Mammary epithelial cell (primary cell): ENCODE data around the gene ACSS2.

Experiments used
- EZH2 ChIP-seq: IDR thresholded peaks from 2 replicates; pipeline ENCODE4 v1.6.1; 2012; ENCODE audit warnings: low read length, inconsistent platforms, borderline replicate concordance
- TF ChIP-seq, protein P1 (sequence below), 2 donors: IDR thresholded peaks in 1 of 2; conservative IDR thresholded peaks in 1 of 2; 2 replicates each; pipeline ENCODE4 v1.5.1; 2011 to 2012; ENCODE audit warnings: inconsistent platforms in 2 of 2, low read length in 2 of 2, mild to moderate bottlenecking in 2 of 2, control low read depth in 1 of 2, low read depth in 1 of 2; ENCODE audit not compliant: insufficient read depth in 1 of 2; ENCODE audit errors: extremely low read depth in 1 of 2

DNA sequence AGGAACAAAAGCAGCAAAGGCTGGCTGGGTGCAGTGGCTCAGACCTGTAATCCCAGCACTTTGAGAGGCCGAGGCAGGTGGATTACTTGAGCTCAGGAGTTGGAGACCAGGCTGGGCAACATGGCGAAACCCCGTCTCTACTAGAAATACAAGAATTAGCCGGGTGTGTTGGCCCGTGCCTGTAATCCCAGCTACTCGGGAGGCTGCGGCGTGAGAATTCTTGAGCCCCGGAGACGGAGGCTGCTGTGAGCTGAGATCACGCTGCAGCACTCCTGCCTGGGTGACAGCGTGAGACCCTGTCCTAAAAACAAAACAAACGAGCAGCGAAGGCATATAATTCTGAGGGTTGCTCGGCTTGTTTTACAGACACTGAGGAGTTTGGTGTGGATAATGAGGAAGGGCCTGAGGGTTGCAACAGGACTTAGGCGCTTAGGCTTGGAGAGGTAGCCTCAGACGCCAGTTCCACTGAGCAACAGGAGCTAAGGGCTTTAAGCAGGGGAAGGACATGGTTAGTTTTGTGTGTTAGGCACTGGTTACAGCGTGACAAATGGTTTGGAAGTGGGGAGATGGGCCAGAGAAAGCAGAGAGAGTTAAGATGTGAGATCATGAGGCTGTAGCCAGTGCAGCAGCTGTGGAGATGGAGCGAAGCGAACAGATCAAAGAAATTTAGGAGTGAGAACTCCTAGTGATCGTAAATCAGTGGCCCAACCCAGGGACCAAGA lies 80.5 kb downstream of the ACSS2 start:
- TF ChIP-seq, protein P1, sequence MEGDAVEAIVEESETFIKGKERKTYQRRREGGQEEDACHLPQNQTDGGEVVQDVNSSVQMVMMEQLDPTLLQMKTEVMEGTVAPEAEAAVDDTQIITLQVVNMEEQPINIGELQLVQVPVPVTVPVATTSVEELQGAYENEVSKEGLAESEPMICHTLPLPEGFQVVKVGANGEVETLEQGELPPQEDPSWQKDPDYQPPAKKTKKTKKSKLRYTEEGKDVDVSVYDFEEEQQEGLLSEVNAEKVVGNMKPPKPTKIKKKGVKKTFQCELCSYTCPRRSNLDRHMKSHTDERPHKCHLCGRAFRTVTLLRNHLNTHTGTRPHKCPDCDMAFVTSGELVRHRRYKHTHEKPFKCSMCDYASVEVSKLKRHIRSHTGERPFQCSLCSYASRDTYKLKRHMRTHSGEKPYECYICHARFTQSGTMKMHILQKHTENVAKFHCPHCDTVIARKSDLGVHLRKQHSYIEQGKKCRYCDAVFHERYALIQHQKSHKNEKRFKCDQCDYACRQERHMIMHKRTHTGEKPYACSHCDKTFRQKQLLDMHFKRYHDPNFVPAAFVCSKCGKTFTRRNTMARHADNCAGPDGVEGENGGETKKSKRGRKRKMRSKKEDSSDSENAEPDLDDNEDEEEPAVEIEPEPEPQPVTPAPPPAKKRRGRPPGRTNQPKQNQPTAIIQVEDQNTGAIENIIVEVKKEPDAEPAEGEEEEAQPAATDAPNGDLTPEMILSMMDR (conservative IDR thresholded peaks at IDR 0.05 in 1 of 2, IDR thresholded peaks at IDR 0.05 in 1 of 2; ENCODE audit: extremely low read depth in 1 of 2, insufficient read depth in 1 of 2, low read depth in 1 of 2, low read length in 2 of 2), result no peak
- TF ChIP-seq EZH2, result no peak
